Keratinocyte (primary cell): ENCODE results near the gene SNAI3. TPM values are rescaled to one million over a fixed set of nuclear protein-coding genes. Genes with fewer than 3 reads are reported as not detected.

Experiments
- DNase-seq: peaks from one replicate; pipeline ENCODE4 v3.0.0-alpha.2; 2011; ENCODE audit warnings: low read depth, missing footprints, low spot score
- FAIRE-seq: peaks from 2 replicates; lab custom pipeline; 2011; peaks lifted over from hg19 to GRCh38; lab: Jason Lieb, UNC
- H2AFZ ChIP-seq: 2 replicates; pipeline ENCODE4 v1.6.0; 2012; ENCODE audit warnings: low read length, control low read depth, inconsistent platforms; ENCODE audit not compliant: control insufficient read depth
- H3K27ac ChIP-seq: 2 replicates; pipeline ENCODE4 v1.5.1; 2011; ENCODE audit warnings: low read length; ENCODE audit not compliant: control insufficient read depth, insufficient read depth
- H3K27me3 ChIP-seq: 3 replicates; pipeline ENCODE4 v1.6.0; 2011; ENCODE audit warnings: low read length; ENCODE audit not compliant: control insufficient read depth, insufficient read depth; ENCODE audit errors: extremely low read depth
- H3K36me3 ChIP-seq, 2 experiments: 2 replicates in 1 of 2; 3 replicates in 1 of 2; pipeline ENCODE4 v1.5.1; 2011; ENCODE audit warnings: low read length in 2 of 2, mild to moderate bottlenecking in 1 of 2; ENCODE audit not compliant: control insufficient read depth in 2 of 2, insufficient read depth in 2 of 2; ENCODE audit errors: extremely low read depth in 1 of 2
- H3K4me1 ChIP-seq: 3 replicates; pipeline ENCODE4 v1.5.1; 2011; ENCODE audit warnings: low read length; ENCODE audit not compliant: control insufficient read depth, insufficient read depth; ENCODE audit errors: extremely low read depth
- H3K4me2 ChIP-seq: 3 replicates; pipeline ENCODE4 v1.6.0; 2011; ENCODE audit warnings: low read depth, low read length; ENCODE audit not compliant: control insufficient read depth, insufficient read depth; ENCODE audit errors: extremely low read depth
- H3K4me3 ChIP-seq, 3 experiments: fragments of 200-600 bp in 1 of 3; sonication (generic) in 1 of 3; 2 replicates in 2 of 3; 3 replicates in 1 of 3; pipeline ENCODE4 v1.5.1; 2011 to 2016; ENCODE audit warnings: low read length in 3 of 3, mild to moderate bottlenecking in 3 of 3, control low read depth in 2 of 3, inconsistent platforms in 1 of 3, low read depth in 1 of 3, mixed read lengths in 1 of 3, mixed run types in 1 of 3, moderate library complexity in 1 of 3; ENCODE audit not compliant: control insufficient read depth in 2 of 3, insufficient read depth in 2 of 3; ENCODE audit errors: extremely low read depth in 1 of 3
- H3K79me2 ChIP-seq: 2 replicates; pipeline ENCODE4 v1.6.0; 2012; ENCODE audit warnings: low read length; ENCODE audit not compliant: control insufficient read depth, insufficient read depth
- H3K9ac ChIP-seq: 3 replicates; pipeline ENCODE4 v1.6.0; 2011; ENCODE audit warnings: low read length; ENCODE audit not compliant: control insufficient read depth, insufficient read depth; ENCODE audit errors: extremely low read depth
- H3K9me1 ChIP-seq: 3 replicates; pipeline ENCODE4 v1.6.0; 2011; ENCODE audit warnings: low read length; ENCODE audit not compliant: control insufficient read depth, insufficient read depth; ENCODE audit errors: extremely low read depth
- H3K9me3 ChIP-seq: 2 replicates; pipeline ENCODE4 v1.5.1; 2012; ENCODE audit warnings: low read depth, low read length; ENCODE audit not compliant: control insufficient read depth
- H4K20me1 ChIP-seq: 3 replicates; pipeline ENCODE4 v1.6.0; 2011; ENCODE audit warnings: low read length; ENCODE audit not compliant: control insufficient read depth, insufficient read depth; ENCODE audit errors: extremely low read depth
- EZH2 ChIP-seq: IDR thresholded peaks from one replicate; pipeline ENCODE4 v1.6.1; 2012; ENCODE audit warnings: inconsistent platforms, mild to moderate bottlenecking, low read length, moderate library complexity
- dilution Hi-C: fragments of 300-500 bp; cut with MboI; formaldehyde crosslinking; loops from one replicate; pipeline ENCODE4 v1.7.0; 2020; ENCODE audit warnings: low sequenced_read_pairs; ENCODE audit not compliant: extremely low pct_ligation_motif_present
- polyA plus RNA-seq, 5 experiments: library from polyadenylated mRNA; depleted of rRNA in 3 of 5; stranded (reverse) in 3 of 5; stranded (forward) in 1 of 5; unstranded in 1 of 5; fragments of >200 nt; gene quantifications; 1 replicate in 1 of 5; 2 replicates in 3 of 5; 3 replicates in 1 of 5; pipeline versions ENCODE4 v1.2.1 to v1.2.3, GENCODE V29; 2011 to 2012; ENCODE audit warnings: missing spikeins in 2 of 5, low read depth in 1 of 5, low replicate concordance in 1 of 5
- TF ChIP-seq, protein P1 (sequence below), 3 experiments: IDR thresholded peaks in 1 of 3; conservative IDR thresholded peaks in 1 of 3; optimal IDR thresholded peaks in 1 of 3; 2 replicates in 2 of 3; 3 replicates in 1 of 3; pipeline versions ENCODE3 to v1.5.1; 2011; ENCODE audit warnings: low read length in 3 of 3, mild to moderate bottlenecking in 3 of 3, moderate library complexity in 2 of 3, control low read depth in 1 of 3, inconsistent platforms in 1 of 3; ENCODE audit not compliant: insufficient read depth in 2 of 3; ENCODE audit errors: extremely low read depth in 1 of 3

SNAI3 gene
- polyA plus RNA-seq, 1 donor (not counting 4 experiments of a cell fraction or from before 2014, with no cell fraction given): not detected

DNA sequence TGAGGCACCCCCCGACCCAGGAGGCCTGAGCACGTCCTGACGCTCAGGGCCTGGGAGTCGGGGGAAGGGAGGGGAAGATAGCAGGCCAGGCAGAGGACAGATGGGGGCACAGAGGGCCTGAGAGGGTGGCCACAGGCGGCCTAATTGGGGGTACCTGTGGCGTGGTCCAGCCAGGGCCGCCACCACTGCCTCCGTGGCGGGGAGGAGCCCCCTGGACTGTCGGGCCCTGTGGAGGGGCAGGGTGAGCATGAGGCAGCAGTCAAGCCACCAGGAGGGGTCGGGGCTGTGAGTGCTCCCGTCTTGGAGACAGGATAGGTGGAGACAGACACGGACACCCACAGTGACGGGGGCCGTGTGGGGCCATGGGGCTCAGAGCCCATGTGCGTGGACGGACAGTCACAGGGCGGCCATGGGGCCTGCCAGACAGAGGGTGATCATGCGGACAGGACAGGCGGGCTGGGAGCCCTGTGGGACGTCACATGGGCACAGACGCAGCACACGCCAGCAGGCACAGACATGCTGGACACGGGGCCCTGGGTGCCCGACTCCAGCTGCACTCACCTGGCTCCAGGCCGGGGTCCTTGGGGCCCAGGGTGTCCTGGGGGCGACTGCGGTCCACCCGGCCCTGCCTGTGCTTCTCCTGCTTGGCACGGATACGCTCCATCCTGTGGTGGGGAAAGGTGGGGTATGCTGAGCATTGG is 38.7 kb upstream of the SNAI3 start:
- Histone ChIP-seq H2AFZ (no peak overlapping the region), H3K4me1 (no peaks in the 10 kb centered on the region), H4K20me1 (no peaks in the 10 kb centered on the region), H3K27me3 (no peaks in the 10 kb centered on the region), H3K9me1 (no peaks in the 10 kb centered on the region), H3K36me3 (peaks cover 32 to 55% of the 10 kb centered on the region in 2 experiments), H3K9ac (no peak overlapping the region), H3K4me2 (no peak overlapping the region), H3K4me3 (no peak overlapping the region), H3K27ac (no peak overlapping the region), H3K9me3 (no peaks in the 10 kb centered on the region), H3K79me2 (no peaks in the 10 kb centered on the region)
- FAIRE-seq: no peak
- DNase-seq: no peak
- dilution Hi-C loops: no loop called here
- TF ChIP-seq, protein P1, sequence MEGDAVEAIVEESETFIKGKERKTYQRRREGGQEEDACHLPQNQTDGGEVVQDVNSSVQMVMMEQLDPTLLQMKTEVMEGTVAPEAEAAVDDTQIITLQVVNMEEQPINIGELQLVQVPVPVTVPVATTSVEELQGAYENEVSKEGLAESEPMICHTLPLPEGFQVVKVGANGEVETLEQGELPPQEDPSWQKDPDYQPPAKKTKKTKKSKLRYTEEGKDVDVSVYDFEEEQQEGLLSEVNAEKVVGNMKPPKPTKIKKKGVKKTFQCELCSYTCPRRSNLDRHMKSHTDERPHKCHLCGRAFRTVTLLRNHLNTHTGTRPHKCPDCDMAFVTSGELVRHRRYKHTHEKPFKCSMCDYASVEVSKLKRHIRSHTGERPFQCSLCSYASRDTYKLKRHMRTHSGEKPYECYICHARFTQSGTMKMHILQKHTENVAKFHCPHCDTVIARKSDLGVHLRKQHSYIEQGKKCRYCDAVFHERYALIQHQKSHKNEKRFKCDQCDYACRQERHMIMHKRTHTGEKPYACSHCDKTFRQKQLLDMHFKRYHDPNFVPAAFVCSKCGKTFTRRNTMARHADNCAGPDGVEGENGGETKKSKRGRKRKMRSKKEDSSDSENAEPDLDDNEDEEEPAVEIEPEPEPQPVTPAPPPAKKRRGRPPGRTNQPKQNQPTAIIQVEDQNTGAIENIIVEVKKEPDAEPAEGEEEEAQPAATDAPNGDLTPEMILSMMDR (optimal IDR thresholded peaks at IDR 0.05 in 1 of 3, IDR thresholded peaks at IDR 0.05 in 1 of 3, conservative IDR thresholded peaks at IDR 0.05 in 1 of 3; ENCODE audit: extremely low read depth in 1 of 3, insufficient read depth in 2 of 3, low read length in 3 of 3): no peak
- TF ChIP-seq EZH2: no peak

DNA sequence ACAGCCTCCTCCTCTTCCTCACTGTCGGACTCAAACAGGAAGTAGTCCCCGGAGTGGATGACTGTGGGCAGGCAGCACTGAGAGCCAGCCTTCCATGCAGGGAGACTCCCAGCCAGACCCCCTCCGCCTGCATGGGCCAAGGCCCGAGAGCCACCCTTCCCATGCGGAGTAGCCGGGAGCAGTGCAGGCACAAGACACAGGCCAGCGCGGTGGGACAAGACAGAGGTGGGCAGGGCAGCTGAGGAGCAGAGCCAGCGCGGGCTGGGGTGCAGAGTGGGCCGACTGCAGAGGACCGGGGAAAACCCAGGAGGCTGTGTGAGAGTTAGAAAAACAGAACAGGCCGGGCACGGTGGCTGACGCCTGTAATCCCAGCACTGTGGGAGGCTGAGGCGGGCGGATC is 37.6 kb upstream of the SNAI3 start:
- H3K4me1 ChIP-seq: no peaks in the 10 kb centered on the region
- H3K27ac ChIP-seq: no peak overlapping the region
- no peak overlapping the region for H3K9ac ChIP-seq
- H3K9me1 ChIP-seq: no peaks in the 10 kb centered on the region
- H4K20me1 ChIP-seq: no peaks in the 10 kb centered on the region
- TF ChIP-seq, protein P1 (optimal IDR thresholded peaks at IDR 0.05 in 1 of 3, IDR thresholded peaks at IDR 0.05 in 1 of 3, conservative IDR thresholded peaks at IDR 0.05 in 1 of 3; ENCODE audit: extremely low read depth in 1 of 3, insufficient read depth in 2 of 3, low read length in 3 of 3): no peak
- no peak for TF ChIP-seq EZH2
- H3K4me2 ChIP-seq: no peak overlapping the region
- no peaks in the 10 kb centered on the region for H3K27me3 ChIP-seq
- no peak overlapping the region for H2AFZ ChIP-seq
- H3K79me2 ChIP-seq: no peaks in the 10 kb centered on the region
- no peak overlapping the region for H3K4me3 ChIP-seq
- DNase-seq (no peak), FAIRE-seq (no peak)
- peaks cover 40 to 58% of the 10 kb centered on the region in 2 experiments for H3K36me3 ChIP-seq
- dilution Hi-C loops: no loop called here
- no peaks in the 10 kb centered on the region for H3K9me3 ChIP-seq
